Coronary artery (tissue), 2 donors: ENCODE measurements around the gene MPP1.

Experiments
- DNase-seq: peaks from one replicate; pipeline ENCODE4 v3.0.0-alpha.2; 2017; ENCODE audit warnings: low spot score
- H3K27ac ChIP-seq, 2 donors: fragments of 200-600 bp; sonication (generic); one replicate each; pipeline ENCODE4 v1.5.1; 2016 to 2019
- H3K4me3 ChIP-seq: fragments of 200-600 bp; sonication (generic); 2 replicates; pipeline ENCODE4 v1.5.1; 2016; ENCODE audit warnings: mild to moderate bottlenecking, moderate library complexity
- CTCF ChIP-seq: fragments of 200-600 bp; sonication (generic); IDR thresholded peaks from one replicate; pipeline ENCODE4 v1.5.1; 2019; ENCODE audit warnings: antibody characterized with exemption

The MPP1 gene

GRCh38 chrX:154791467-154791866 lies 13.8 kb downstream of the MPP1 start:
- H3K4me3 ChIP-seq = no peak overlapping the region
- no peak for TF ChIP-seq CTCF
- no peak overlapping the region for H3K27ac ChIP-seq
- no peak for DNase-seq

- Histone ChIP-seq H3K4me3 (no peak overlapping the region), H3K27ac (no peak overlapping the region)
- no peak for DNase-seq
- TF ChIP-seq CTCF = no peak
These were observed 19.6 kb downstream of the MPP1 start for GRCh38 chrX:154785716-154786115.

GRCh38 chrX:154784149-154784995 lies 20.9 kb downstream of the MPP1 start:
- Histone ChIP-seq H3K27ac (no peak overlapping the region), H3K4me3 (no peak overlapping the region)
- no peak for DNase-seq
- TF ChIP-seq CTCF = no peak

- Histone ChIP-seq H3K27ac (no peak overlapping the region), H3K4me3 (no peak overlapping the region)
- DNase-seq = no peak
- no peak for TF ChIP-seq CTCF
These were observed 24.3 kb downstream of the MPP1 start for GRCh38 chrX:154780968-154781367.

- no peak overlapping the region for H3K4me3 ChIP-seq
- TF ChIP-seq CTCF = no peak
- H3K27ac ChIP-seq = no peak overlapping the region
- DNase-seq = no peak
These were observed 26.0 kb downstream of the MPP1 start for GRCh38 chrX:154779261-154779660.

GRCh38 chrX:154776753-154777152 lies 28.5 kb downstream of the MPP1 start:
- H3K4me3 ChIP-seq = no peak overlapping the region
- TF ChIP-seq CTCF = no peak
- no peak for DNase-seq
- no peak overlapping the region for H3K27ac ChIP-seq
